ENCODE measurements around the gene PTRH2. TPM values are rescaled to one million over a fixed set of nuclear protein-coding genes. Genes with fewer than 3 reads are reported as not detected.

The PTRH2 gene
- total and polyA plus RNA-seq, 8 donors: 15.4 to 24.2 (median 22.3) TPM

DNA sequence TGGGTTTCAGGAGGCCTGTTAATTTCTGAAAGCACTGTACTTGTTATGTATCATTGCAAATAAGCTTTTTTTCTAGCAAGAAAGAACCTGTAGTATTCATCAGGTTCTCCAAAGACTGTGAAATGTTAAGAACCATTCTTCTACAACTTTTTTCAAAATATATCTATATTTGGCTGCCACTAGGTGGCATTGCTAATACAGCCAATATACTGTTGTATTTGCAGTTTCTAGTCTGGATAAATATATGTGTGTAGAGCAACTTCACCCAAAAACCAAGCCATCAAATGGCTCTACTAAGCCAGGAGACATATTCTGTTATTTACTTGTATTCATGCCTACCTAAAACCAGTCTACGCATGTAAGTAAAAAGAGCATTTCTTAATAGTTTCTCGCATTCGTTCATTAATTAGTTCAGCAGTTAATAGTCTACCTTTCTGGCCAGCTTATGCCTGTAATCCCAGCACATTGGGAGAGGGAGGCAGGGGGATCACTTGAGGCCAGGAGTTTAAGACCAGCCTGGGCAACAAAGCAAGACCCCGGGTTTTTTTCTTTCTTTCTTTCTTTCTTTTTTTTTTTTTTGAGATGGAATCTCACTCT, 39.7 kb upstream of the PTRH2 start:
- Histone ChIP-seq H3K9me3 (no peaks in the 10 kb centered on the region), H3K27me3 (no peaks in the 10 kb centered on the region), H3K4me1 (peaks cover 0 to 9% of the 10 kb centered on the region in 2 donors), H3K27ac (no peak overlapping the region), H3K36me3 (peaks cover 0 to 14% of the 10 kb centered on the region in 2 donors), H3K4me3 (no peak overlapping the region)
- TF ChIP-seq, protein P1, sequence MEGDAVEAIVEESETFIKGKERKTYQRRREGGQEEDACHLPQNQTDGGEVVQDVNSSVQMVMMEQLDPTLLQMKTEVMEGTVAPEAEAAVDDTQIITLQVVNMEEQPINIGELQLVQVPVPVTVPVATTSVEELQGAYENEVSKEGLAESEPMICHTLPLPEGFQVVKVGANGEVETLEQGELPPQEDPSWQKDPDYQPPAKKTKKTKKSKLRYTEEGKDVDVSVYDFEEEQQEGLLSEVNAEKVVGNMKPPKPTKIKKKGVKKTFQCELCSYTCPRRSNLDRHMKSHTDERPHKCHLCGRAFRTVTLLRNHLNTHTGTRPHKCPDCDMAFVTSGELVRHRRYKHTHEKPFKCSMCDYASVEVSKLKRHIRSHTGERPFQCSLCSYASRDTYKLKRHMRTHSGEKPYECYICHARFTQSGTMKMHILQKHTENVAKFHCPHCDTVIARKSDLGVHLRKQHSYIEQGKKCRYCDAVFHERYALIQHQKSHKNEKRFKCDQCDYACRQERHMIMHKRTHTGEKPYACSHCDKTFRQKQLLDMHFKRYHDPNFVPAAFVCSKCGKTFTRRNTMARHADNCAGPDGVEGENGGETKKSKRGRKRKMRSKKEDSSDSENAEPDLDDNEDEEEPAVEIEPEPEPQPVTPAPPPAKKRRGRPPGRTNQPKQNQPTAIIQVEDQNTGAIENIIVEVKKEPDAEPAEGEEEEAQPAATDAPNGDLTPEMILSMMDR (IDR thresholded peaks at IDR 0.05): peak in 1 of 2 donors; percentile 44
- intact Hi-C loops (cut with DNase I): no loop called here
- peak in 1 of 4 donors; percentile 54 for DNase-seq
- peak; percentile 90 for ATAC-seq

DNA sequence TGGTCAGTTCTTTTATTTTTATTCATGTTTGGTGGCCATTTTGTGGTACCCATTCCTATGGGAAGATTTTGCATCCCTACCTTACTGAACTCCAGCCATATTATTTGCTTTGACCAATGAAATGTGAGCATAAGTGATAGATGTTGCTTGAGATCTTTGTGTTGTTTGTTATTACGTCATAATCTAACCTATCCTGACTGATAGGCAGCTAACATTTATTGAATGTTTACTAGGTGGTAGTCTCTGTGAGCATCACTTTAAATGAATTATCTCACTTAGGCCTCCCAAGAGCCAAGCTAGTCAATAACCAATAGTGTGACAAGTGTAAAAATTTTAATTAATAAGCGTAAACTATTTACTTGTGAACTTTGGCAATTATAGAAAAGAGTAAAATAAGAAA, 37.8 kb upstream of the PTRH2 start:
- Histone ChIP-seq H3K4me1 (peaks cover 0 to 6% of the 10 kb centered on the region in 2 donors), H3K27ac (no peak overlapping the region), H3K36me3 (peaks cover 0 to 23% of the 10 kb centered on the region in 2 donors), H3K27me3 (no peaks in the 10 kb centered on the region), H3K9me3 (no peaks in the 10 kb centered on the region), H3K4me3 (no peak overlapping the region)
- intact Hi-C loops (cut with DNase I): no loop called here
- no peak for DNase-seq
- TF ChIP-seq, protein P1 (IDR thresholded peaks at IDR 0.05): no peak
- ATAC-seq: no peak

DNA sequence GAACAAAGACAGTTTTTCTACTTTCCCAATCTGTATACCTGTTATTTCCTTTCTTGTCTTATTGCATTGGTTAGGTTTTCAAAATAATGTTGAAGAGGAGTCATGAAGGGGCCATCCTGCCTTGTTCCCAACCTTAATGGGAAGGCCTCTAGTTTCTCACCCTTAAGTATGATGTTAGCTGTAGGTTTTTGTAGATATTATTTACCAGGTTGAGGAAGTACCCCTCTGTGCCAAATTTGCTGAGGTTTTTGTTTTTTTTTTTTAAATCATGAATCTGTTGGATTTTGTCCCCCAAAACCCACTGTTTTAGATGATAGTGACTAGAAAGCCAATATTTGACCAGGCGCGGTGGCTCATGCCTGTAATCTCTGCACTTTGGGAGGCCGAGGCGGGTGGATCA, 36.6 kb upstream of the PTRH2 start:
- no peak for DNase-seq
- peaks cover 0 to 6% of the 10 kb centered on the region in 2 donors for H3K4me1 ChIP-seq
- no peak for ATAC-seq

DNA sequence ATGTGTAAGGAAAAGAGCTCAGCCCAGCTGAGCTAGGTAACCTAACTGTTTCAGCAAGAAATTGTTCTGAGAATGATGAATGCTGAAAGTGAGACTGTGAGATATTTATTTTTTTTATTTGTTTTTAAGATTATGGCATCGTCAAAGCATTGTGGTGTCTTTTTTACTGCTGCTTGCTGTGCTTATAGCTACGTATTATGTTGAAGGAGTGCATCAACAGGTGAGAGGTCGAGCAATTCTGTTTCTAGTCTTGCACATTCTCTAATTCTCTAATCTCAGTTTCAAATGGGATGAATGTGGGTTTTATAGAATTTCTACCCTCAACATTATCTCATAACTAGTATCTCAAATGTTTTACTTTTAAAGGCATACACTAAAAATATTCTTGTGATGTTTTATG, 30.1 kb upstream of the PTRH2 start:
- Histone ChIP-seq H3K27ac (no peak overlapping the region), H3K36me3 (peaks cover 0 to 74% of the 10 kb centered on the region in 2 donors), H3K4me1 (no peaks in the 10 kb centered on the region), H3K27me3 (no peaks in the 10 kb centered on the region), H3K9me3 (no peaks in the 10 kb centered on the region), H3K4me3 (no peak overlapping the region)
- TF ChIP-seq, protein P1 (IDR thresholded peaks at IDR 0.05): no peak
- ATAC-seq (no peak), DNase-seq (no peak)
- intact Hi-C loops (cut with DNase I): no loop called here

More for the DNA sequence above, 36.6 kb upstream of the PTRH2 start:
- H3K4me3 ChIP-seq: no peak overlapping the region
- peaks cover 0 to 31% of the 10 kb centered on the region in 2 donors for H3K36me3 ChIP-seq
- intact Hi-C loops (cut with DNase I): no loop called here
- no peak overlapping the region for H3K27ac ChIP-seq
- TF ChIP-seq, protein P1 (IDR thresholded peaks at IDR 0.05): no peak
- H3K27me3 ChIP-seq: no peaks in the 10 kb centered on the region
- H3K9me3 ChIP-seq: no peaks in the 10 kb centered on the region

DNA sequence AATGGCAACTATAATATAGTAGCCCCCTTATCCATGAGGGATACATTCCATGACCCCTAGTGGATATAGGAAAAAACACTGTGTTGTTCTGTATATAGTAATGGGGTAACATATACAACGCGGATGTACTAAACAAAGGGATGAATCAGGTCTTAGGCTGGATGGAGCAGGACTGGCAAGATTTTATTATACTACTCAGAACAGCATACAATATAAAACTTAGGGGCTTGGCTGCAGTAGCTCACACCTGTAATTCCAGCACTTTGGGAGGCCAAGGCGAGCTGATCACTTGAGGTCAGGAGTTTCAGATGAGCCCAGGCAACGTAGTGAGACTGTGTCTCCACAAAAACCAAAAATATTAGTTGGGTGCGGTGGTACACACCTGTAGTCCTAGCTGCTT, 27.0 kb upstream of the PTRH2 start:
- Histone ChIP-seq H3K4me3 (no peak overlapping the region), H3K9me3 (no peaks in the 10 kb centered on the region), H3K4me1 (peaks cover 0 to 13% of the 10 kb centered on the region in 2 donors), H3K36me3 (peaks cover 0 to 61% of the 10 kb centered on the region in 2 donors), H3K27me3 (no peaks in the 10 kb centered on the region), H3K27ac (no peak overlapping the region)
- no peak for DNase-seq
- intact Hi-C loops (cut with DNase I): no loop called here
- ATAC-seq: no peak
- TF ChIP-seq, protein P1 (IDR thresholded peaks at IDR 0.05): no peak
